ENCODE results near the gene DEPDC5. TPM values are rescaled to one million over a fixed set of nuclear protein-coding genes. Genes with fewer than 3 reads are reported as not detected.
"Not testable (repeated sequence)": the region's sequence is repeated elsewhere in the genome, so short reads cannot be mapped to it uniquely, and the experiment has no call there.

DEPDC5 gene
- total RNA-seq, 4 donors from 2014 or later = 17.5 to 30.4 (median 22.8) TPM

- 96 to 100% methylated on average over 2 of the region's 2 CpGs for WGBS, 2 donors
- Histone ChIP-seq H3K36me3 (no peaks in the 10 kb centered on the region), H3K4me3 (replicated peaks in 1 of 3) (no peak overlapping the region)
These were observed 36.4 kb downstream of the DEPDC5 start for GRCh38 chr22:31790240-31790639.

GRCh38 chr22:31799358-31799757 is 45.5 kb downstream of the DEPDC5 start:
- H3K27me3 ChIP-seq; H3K27ac ChIP-seq; intact Hi-C loops (cut with DNase I); DNase-seq; H3K4me3 ChIP-seq (replicated peaks in 1 of 3); H3K9me3 ChIP-seq; H3K4me1 ChIP-seq: not testable (repeated sequence)
- peaks cover 11 to 60% of the 10 kb centered on the region in 2 donors for H3K36me3 ChIP-seq
- WGBS, 2 donors = 86 to 87% methylated on average over 8 of the region's 8 CpGs

More at GRCh38 chr22:31790240-31790639, 36.4 kb downstream of the DEPDC5 start:
- intact Hi-C loops (cut with DNase I) = no loop called here
- no peaks in the 10 kb centered on the region for H3K4me1 ChIP-seq
- DNase-seq = no peak
- H3K27me3 ChIP-seq = no peaks in the 10 kb centered on the region
- H3K9me3 ChIP-seq = no peaks in the 10 kb centered on the region
- no peak overlapping the region for H3K27ac ChIP-seq
- no peak for TF ChIP-seq CTCF (IDR thresholded peaks at IDR 0.05)
- TF ChIP-seq POLR2A (IDR thresholded peaks at IDR 0.05) = no peak

GRCh38 chr22:31800065-31800464 is 46.2 kb downstream of the DEPDC5 start:
- DNase-seq = no peak
- intact Hi-C loops (cut with DNase I) = no loop called here
- TF ChIP-seq POLR2A (IDR thresholded peaks at IDR 0.05) = no peak
- no peak for TF ChIP-seq CTCF (IDR thresholded peaks at IDR 0.05)
- no peak overlapping the region for H3K27ac ChIP-seq
- no peak overlapping the region for H3K4me3 ChIP-seq (replicated peaks in 1 of 3)
- no peaks in the 10 kb centered on the region for H3K9me3 ChIP-seq
- H3K36me3 ChIP-seq = peaks cover 16 to 66% of the 10 kb centered on the region in 2 donors
- no peaks in the 10 kb centered on the region for H3K4me1 ChIP-seq
- no peaks in the 10 kb centered on the region for H3K27me3 ChIP-seq

DNA sequence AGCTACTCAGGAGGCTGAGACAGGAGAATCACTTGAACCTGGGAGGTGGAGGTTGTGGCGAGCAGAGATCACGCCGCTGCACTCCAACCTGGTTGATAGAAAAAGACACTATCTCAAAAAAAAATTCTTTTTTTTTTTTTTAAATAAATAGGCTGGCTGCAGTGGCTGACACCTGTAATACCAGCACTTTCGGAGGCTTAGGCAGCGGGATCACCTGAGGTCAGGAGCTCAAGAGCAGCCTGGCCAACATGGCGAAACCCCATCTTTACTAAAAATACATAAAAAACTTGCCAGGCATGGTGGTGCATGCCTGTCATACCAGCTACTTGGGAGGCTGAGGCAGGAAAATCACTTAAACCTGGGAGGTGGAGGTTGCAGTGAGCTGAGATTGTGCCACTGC is 47.0 kb downstream of the DEPDC5 start:
- H3K4me1 ChIP-seq; H3K27me3 ChIP-seq; DNase-seq; intact Hi-C loops (cut with DNase I); H3K27ac ChIP-seq; H3K9me3 ChIP-seq; H3K4me3 ChIP-seq (replicated peaks in 1 of 3): not testable (repeated sequence)
- H3K36me3 ChIP-seq = peaks cover 23 to 74% of the 10 kb centered on the region in 2 donors
- 96 to 98% methylated on average over 6 of the region's 6 CpGs for WGBS, 2 donors

DNA sequence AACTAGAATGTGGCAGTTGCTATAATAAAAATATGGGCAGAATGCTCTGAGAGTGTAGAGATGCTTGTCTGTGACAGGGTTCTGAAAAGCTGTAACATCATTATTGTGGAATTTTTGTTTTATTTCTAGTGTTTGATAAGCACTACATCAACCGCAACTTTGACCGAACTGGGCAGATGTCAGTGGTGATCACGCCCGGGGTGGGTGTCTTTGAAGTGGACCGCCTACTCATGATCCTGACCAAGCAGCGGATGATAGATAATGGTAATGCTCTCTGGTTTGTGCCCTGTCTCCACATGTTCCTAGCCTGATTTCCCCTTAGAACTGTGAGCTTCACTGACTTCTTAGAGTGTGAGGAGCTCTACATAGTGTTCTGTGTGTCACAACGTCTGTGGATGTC is 48.8 kb downstream of the DEPDC5 start:
- no peak for DNase-seq
- 95 to 96% methylated on average over 7 of the region's 7 CpGs for WGBS, 2 donors
- no peaks in the 10 kb centered on the region for H3K27me3 ChIP-seq
- no peaks in the 10 kb centered on the region for H3K4me1 ChIP-seq
- intact Hi-C loops (cut with DNase I) = no loop called here
- H3K4me3 ChIP-seq (replicated peaks in 1 of 3) = no peak overlapping the region
- no peak overlapping the region for H3K27ac ChIP-seq
- H3K9me3 ChIP-seq = no peaks in the 10 kb centered on the region
- no peak for TF ChIP-seq CTCF (IDR thresholded peaks at IDR 0.05)
- no peak for TF ChIP-seq POLR2A (IDR thresholded peaks at IDR 0.05)
- peaks cover 23 to 84% of the 10 kb centered on the region in 2 donors for H3K36me3 ChIP-seq

GRCh38 chr22:31806751-31807150 is 52.9 kb downstream of the DEPDC5 start:
- Histone ChIP-seq H3K4me3 (replicated peaks in 1 of 3) (no peak overlapping the region), H3K36me3 (peaks cover 31 to 66% of the 10 kb centered on the region in 2 donors), H3K4me1 (no peaks in the 10 kb centered on the region), H3K9me3 (no peaks in the 10 kb centered on the region), H3K27me3 (no peaks in the 10 kb centered on the region), H3K27ac (no peak overlapping the region)
- 93 to 99% methylated on average over 4 of the region's 4 CpGs for WGBS, 2 donors
- no peak for DNase-seq
- no peak for TF ChIP-seq CTCF (IDR thresholded peaks at IDR 0.05)
- no peak for TF ChIP-seq POLR2A (IDR thresholded peaks at IDR 0.05)
- intact Hi-C loops (cut with DNase I) = no loop called here
